ENCODE results near the gene PTPRO.
A peak's percentile ranks its signal among the peaks of the same experiment; 100 is the strongest.

The PTPRO gene

GRCh38 chr12:15320881-15321280 lies 1.4 kb upstream of the PTPRO start:
- H3K4me3 ChIP-seq (ENCODE audit: low read depth, low read length): no peak overlapping the region
- DNase-seq (ENCODE audit: low read depth): no peak
- no peak for TF ChIP-seq CTCF (IDR thresholded peaks at IDR 0.05; ENCODE audit: low read depth, low read length, missing control alignments)
- in situ Hi-C loops (cut with HindIII; ENCODE audit: low sequenced_read_pairs): no loop called here

- no peak overlapping the region for H3K4me3 ChIP-seq (ENCODE audit: low read depth, low read length)
- no peak for DNase-seq (ENCODE audit: low read depth)
- no peak for TF ChIP-seq CTCF (IDR thresholded peaks at IDR 0.05; ENCODE audit: low read depth, low read length, missing control alignments)
- in situ Hi-C loops (cut with HindIII; ENCODE audit: low sequenced_read_pairs): no loop called here
Observed at GRCh38 chr12:15323480-15323879, 1.2 kb downstream of the PTPRO start.

GRCh38 chr12:15329891-15330290 lies 7.6 kb downstream of the PTPRO start:
- no peak overlapping the region for H3K4me3 ChIP-seq (ENCODE audit: low read depth, low read length)
- in situ Hi-C loops (cut with HindIII; ENCODE audit: low sequenced_read_pairs): no loop called here
- no peak for DNase-seq (ENCODE audit: low read depth)
- TF ChIP-seq CTCF (IDR thresholded peaks at IDR 0.05; ENCODE audit: low read depth, low read length, missing control alignments): no peak

GRCh38 chr12:15334225-15334624 lies 11.9 kb downstream of the PTPRO start:
- no peak overlapping the region for H3K4me3 ChIP-seq (ENCODE audit: low read depth, low read length)
- DNase-seq (ENCODE audit: low read depth): no peak
- in situ Hi-C loops (cut with HindIII; ENCODE audit: low sequenced_read_pairs): no loop called here
- TF ChIP-seq CTCF (IDR thresholded peaks at IDR 0.05; ENCODE audit: low read depth, low read length, missing control alignments): no peak

GRCh38 chr12:15335959-15336358 lies 13.7 kb downstream of the PTPRO start:
- TF ChIP-seq CTCF (IDR thresholded peaks at IDR 0.05; ENCODE audit: low read depth, low read length, missing control alignments): no peak
- in situ Hi-C loops (cut with HindIII; ENCODE audit: low sequenced_read_pairs): no loop called here
- no peak for DNase-seq (ENCODE audit: low read depth)
- no peak overlapping the region for H3K4me3 ChIP-seq (ENCODE audit: low read depth, low read length)

GRCh38 chr12:15336768-15337553 lies 14.7 kb downstream of the PTPRO start:
- no peak for TF ChIP-seq CTCF (IDR thresholded peaks at IDR 0.05; ENCODE audit: low read depth, low read length, missing control alignments)
- DNase-seq (ENCODE audit: low read depth): peak; percentile 23
- no peak overlapping the region for H3K4me3 ChIP-seq (ENCODE audit: low read depth, low read length)
- in situ Hi-C loops (cut with HindIII; ENCODE audit: low sequenced_read_pairs): no loop called here
